GM12873 (cell line): ENCODE data around the gene MYO16.

Experiments used
- CTCF ChIP-seq: IDR thresholded peaks from 2 replicates; pipeline ENCODE4 v1.5.1; 2012; ENCODE audit warnings: low read depth, mild to moderate bottlenecking, moderate library complexity, low read length, control low read depth; ENCODE audit not compliant: insufficient read depth; ENCODE audit errors: missing control alignments

MYO16 gene

GRCh38 chr13:108903613-108904012, 274.2 kb downstream of the MYO16 start:
- no peak for TF ChIP-seq CTCF

- TF ChIP-seq CTCF: no peak
Measured at GRCh38 chr13:108911807-108912206, 282.4 kb downstream of the MYO16 start.

- TF ChIP-seq CTCF: peak; percentile 38
Measured at GRCh38 chr13:108915095-108915633, 285.8 kb downstream of the MYO16 start.

- no peak for TF ChIP-seq CTCF
Measured at GRCh38 chr13:108915634-108916512, 286.5 kb downstream of the MYO16 start.

- TF ChIP-seq CTCF: no peak
Measured at GRCh38 chr13:108917581-108917980, 288.2 kb downstream of the MYO16 start.

GRCh38 chr13:108919036-108919907, 289.9 kb downstream of the MYO16 start:
- no peak for TF ChIP-seq CTCF

GRCh38 chr13:108920137-108920536, 290.7 kb downstream of the MYO16 start:
- no peak for TF ChIP-seq CTCF
